Calu3 (cell line): Measurements from ENCODE around the gene USP7. TPM values are rescaled to one million over a fixed set of nuclear protein-coding genes. Genes with fewer than 3 reads are reported as not detected.
"Not testable (repeated sequence)": the region's sequence is repeated elsewhere in the genome, so short reads cannot be mapped to it uniquely, and the experiment has no call there.

Experiments
- BruUV-seq: library from RNA; stranded (reverse); fragments of 400-500 nt; replicated peaks from 2 replicates; lab custom pipeline; 2021; lab: Mats Ljungman, UMichigan
- CTCF ChIA-PET: fragments of 300-600 bp; sonication (Branson Sonifier 250); formaldehyde crosslinking; loops from one replicate; lab custom pipeline; 2022; ENCODE audit warnings: antibody characterized with exemption; lab: Charles Lee
- DNase-seq: peaks from one replicate; pipeline ENCODE4 v3.0.0; 2022
- H3K27ac Mint-ChIP-seq: one replicate; pipeline ENCODE4 v1.8.0; 2022; ENCODE audit warnings: mixed read lengths; ENCODE audit not compliant: unreplicated experiment
- H3K27me3 Mint-ChIP-seq: one replicate; pipeline ENCODE4 v1.8.0; 2022; ENCODE audit warnings: mixed read lengths; ENCODE audit not compliant: unreplicated experiment
- H3K36me3 Mint-ChIP-seq: one replicate; pipeline ENCODE4 v1.8.0; 2022; ENCODE audit warnings: mild to moderate bottlenecking, moderate library complexity, mixed read lengths; ENCODE audit not compliant: insufficient read depth, unreplicated experiment
- H3K4me1 Mint-ChIP-seq: one replicate; pipeline ENCODE4 v1.8.0; 2022; ENCODE audit warnings: mild to moderate bottlenecking, low read depth, mixed read lengths; ENCODE audit not compliant: unreplicated experiment
- H3K4me3 Mint-ChIP-seq: one replicate; pipeline ENCODE4 v1.8.0; 2022; ENCODE audit warnings: mild to moderate bottlenecking, low read depth, moderate library complexity, mixed read lengths; ENCODE audit not compliant: unreplicated experiment
- H3K9me3 Mint-ChIP-seq: one replicate; pipeline ENCODE4 v1.8.0; 2022; ENCODE audit warnings: low read depth, mixed read lengths; ENCODE audit not compliant: unreplicated experiment
- intact Hi-C: fragments of 100-400 bp; cut with micrococcal nuclease; formaldehyde crosslinking; loops from one replicate; pipeline ENCODE4 v1.10.0; 2022; ENCODE audit not compliant: unreplicated experiment
- total RNA-seq: library from RNA; stranded (reverse); gene quantifications from 2 replicates; pipeline ENCODE4 v1.2.3, GENCODE V29; 2022
- TF ChIP-seq, protein P1 (sequence below): fragments of 200-600 bp; IDR thresholded peaks from one replicate; pipeline ENCODE4 v1.8.0; 2022; ENCODE audit warnings: antibody characterized with exemption; ENCODE audit not compliant: unreplicated experiment

Gene USP7
- total RNA-seq, 1 experiment from 2014 or later, result 165 TPM

DNA sequence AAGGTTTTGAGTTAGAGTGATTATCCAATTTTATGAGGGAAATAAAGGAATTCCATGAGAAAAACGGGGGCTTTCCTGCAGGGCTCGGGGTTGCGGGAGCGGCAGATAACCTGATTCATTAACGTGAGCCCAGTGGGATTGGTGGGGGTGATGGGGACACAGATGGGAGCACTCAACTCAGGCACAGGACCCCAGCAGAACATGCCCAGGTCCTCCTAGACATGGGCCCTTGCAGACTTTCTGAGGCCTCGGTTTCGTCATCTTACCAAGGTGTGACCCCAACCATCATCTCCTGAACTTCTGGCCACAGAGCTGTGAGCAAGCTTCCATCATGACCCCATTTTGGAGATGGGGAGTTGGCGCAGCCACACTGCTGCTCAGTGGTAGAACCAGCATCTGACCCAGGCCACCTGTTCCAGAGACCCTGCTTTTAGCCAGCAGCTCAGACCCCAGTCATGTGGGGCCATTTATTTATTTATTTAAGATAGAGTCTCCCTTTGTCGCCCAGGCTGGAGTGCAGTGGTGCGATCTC is 117.2 kb downstream of the USP7 start:
- BruUV-seq, result no TSS peak
- H3K27ac Mint-ChIP-seq, result no peak overlapping the region
- TF ChIP-seq, protein P1, sequence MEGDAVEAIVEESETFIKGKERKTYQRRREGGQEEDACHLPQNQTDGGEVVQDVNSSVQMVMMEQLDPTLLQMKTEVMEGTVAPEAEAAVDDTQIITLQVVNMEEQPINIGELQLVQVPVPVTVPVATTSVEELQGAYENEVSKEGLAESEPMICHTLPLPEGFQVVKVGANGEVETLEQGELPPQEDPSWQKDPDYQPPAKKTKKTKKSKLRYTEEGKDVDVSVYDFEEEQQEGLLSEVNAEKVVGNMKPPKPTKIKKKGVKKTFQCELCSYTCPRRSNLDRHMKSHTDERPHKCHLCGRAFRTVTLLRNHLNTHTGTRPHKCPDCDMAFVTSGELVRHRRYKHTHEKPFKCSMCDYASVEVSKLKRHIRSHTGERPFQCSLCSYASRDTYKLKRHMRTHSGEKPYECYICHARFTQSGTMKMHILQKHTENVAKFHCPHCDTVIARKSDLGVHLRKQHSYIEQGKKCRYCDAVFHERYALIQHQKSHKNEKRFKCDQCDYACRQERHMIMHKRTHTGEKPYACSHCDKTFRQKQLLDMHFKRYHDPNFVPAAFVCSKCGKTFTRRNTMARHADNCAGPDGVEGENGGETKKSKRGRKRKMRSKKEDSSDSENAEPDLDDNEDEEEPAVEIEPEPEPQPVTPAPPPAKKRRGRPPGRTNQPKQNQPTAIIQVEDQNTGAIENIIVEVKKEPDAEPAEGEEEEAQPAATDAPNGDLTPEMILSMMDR, result no peak
- intact Hi-C loops, result no loop called here
- H3K4me3 Mint-ChIP-seq, result no peak overlapping the region
- CTCF ChIA-PET, result no interaction called here
- no peaks in the 10 kb centered on the region for H3K27me3 Mint-ChIP-seq
- H3K4me1 Mint-ChIP-seq, result peaks cover 16% of the 10 kb centered on the region
- DNase-seq, result no peak
- no peaks in the 10 kb centered on the region for H3K9me3 Mint-ChIP-seq
- H3K36me3 Mint-ChIP-seq, result peaks cover 44% of the 10 kb centered on the region

DNA sequence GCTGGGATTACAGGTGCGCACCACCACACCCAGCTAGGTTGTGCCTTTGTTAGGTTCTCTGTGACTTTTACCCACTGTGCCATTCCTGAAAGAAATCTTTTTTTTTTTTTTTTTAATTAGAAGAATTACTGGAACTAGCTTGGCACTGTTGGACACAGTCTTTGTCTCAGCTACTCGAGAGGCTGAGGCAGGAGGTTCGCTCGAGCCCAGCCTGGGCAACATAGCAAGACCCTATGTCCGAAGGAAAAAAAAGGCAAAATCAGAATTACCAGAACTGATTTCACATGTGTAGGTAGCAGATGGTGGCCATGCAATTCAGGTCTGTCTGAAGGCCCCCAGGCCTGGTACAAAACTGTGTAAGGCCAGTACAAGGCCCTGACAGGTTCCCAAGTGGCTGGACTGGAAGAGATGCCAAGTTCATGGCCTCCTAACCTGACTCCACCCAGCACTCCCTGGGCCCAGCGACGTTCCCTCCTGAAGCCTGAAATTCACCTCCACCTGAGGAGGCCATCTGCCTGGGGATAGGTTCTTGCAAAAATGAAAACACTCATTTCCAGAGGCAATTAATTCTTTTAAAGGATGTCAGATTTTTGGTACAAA is 117.9 kb downstream of the USP7 start:
- no peaks in the 10 kb centered on the region for H3K9me3 Mint-ChIP-seq
- CTCF ChIA-PET, result interaction anchor here (0.6 kb wide), 1 partner anchor 38 kb away, joined by 3 read pairs; no protein-coding TSS in a partner anchor
- TF ChIP-seq, protein P1, result no peak
- no peak for DNase-seq
- H3K27me3 Mint-ChIP-seq, result no peaks in the 10 kb centered on the region
- no peak overlapping the region for H3K27ac Mint-ChIP-seq
- peaks cover 13% of the 10 kb centered on the region for H3K4me1 Mint-ChIP-seq
- intact Hi-C loops, result no loop called here
- H3K36me3 Mint-ChIP-seq, result peaks cover 38% of the 10 kb centered on the region
- H3K4me3 Mint-ChIP-seq, result no peak overlapping the region
- no TSS peak for BruUV-seq

DNA sequence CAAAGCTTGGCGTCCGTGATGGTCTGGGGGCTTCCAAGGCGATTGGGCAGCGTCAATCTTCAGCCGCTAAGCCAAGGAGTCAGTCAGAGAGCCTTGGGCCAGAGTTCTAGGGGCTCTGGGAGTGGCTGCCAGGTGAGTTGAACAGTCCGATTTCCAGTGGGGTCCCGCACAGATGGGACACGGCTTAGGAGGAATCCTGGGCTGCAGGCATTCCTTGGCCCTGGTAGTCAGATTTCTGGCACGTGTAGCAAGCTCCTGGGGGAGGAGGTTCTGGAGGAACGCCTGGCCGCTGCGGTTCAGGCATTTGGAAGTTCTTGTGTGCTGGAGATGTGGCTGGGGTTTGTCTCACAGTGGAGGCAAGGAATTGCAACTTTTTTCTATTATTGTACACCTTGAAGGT is 120.4 kb downstream of the USP7 start:
- H3K9me3 Mint-ChIP-seq, CTCF ChIA-PET, DNase-seq, H3K4me1 Mint-ChIP-seq, H3K4me3 Mint-ChIP-seq, H3K27me3 Mint-ChIP-seq, intact Hi-C loops, BruUV-seq: not testable (repeated sequence)
- Mint-ChIP-seq H3K27ac (peak overlapping the region; percentile 4), H3K36me3 (peaks cover 20% of the 10 kb centered on the region)

Other genes with a start within 250 kb of the USP7 start
- gene TMEM186, start 166.3 kb downstream of the USP7 start, total RNA-seq, result 20.9 and 23.6 TPM in 2 replicates
- 88.3 and 92.8 TPM in 2 replicates for gene PMM2, start 166.1 kb downstream of the USP7 start, total RNA-seq
- gene CARHSP1, start 94.9 kb downstream of the USP7 start, total RNA-seq, result 89.2 and 104 TPM in 2 replicates
- not detected in 2 replicates for gene LITAFD, start 81.6 kb downstream of the USP7 start, total RNA-seq
- 57.1 and 59.6 TPM in 2 replicates for gene HAPSTR1, start 127.7 kb upstream of the USP7 start, total RNA-seq